Upper lobe of right lung (tissue), 1 donor: ENCODE data around the gene DUSP10. TPM values are rescaled to one million over a fixed set of nuclear protein-coding genes. Genes with fewer than 3 reads are reported as not detected.

Experiments used
- ATAC-seq: fragments of 200-7000 bp; cut with Tn5 transposase; one replicate; pipeline ENCODE4 v1.9.1; 2020; ENCODE audit warnings: mild to moderate bottlenecking, moderate library complexity
- DNase-seq: peaks from one replicate; pipeline ENCODE4 v3.0.0-alpha.2; 2020
- H3K27ac ChIP-seq: fragments of 200-600 bp; one replicate; pipeline ENCODE4 v1.8.0; 2022
- H3K27me3 ChIP-seq: fragments of 200-600 bp; one replicate; pipeline ENCODE4 v1.8.0; 2022; ENCODE audit warnings: mild to moderate bottlenecking
- H3K36me3 ChIP-seq: fragments of 200-600 bp; one replicate; pipeline ENCODE4 v1.8.0; 2022
- H3K4me1 ChIP-seq: fragments of 200-600 bp; one replicate; pipeline ENCODE4 v1.8.0; 2022
- H3K4me3 ChIP-seq: fragments of 200-600 bp; one replicate; pipeline ENCODE4 v1.8.0; 2022; ENCODE audit warnings: mild to moderate bottlenecking
- H3K9me3 ChIP-seq: fragments of 200-600 bp; one replicate; pipeline ENCODE4 v1.8.0; 2022
- intact Hi-C: fragments of 100-400 bp; cut with DNase I; formaldehyde crosslinking; loops from one replicate; pipeline ENCODE4 v1.11.0; 2022
- total RNA-seq: library from RNA; stranded (reverse); fragmentation: NEBNext Ultra II Directional; extraction: Animal tissue kit (Norgen Biotek cat#: 25700); gene quantifications from one replicate; pipeline ENCODE4 v1.2.1, GENCODE V29; 2021
- TF ChIP-seq, protein P1 (sequence below): fragments of 200-600 bp; IDR thresholded peaks from one replicate; pipeline ENCODE4 v1.8.0; 2022; ENCODE audit warnings: antibody characterized with exemption
- donor health status: DM: no; HTN: yes; CAD: no; lungs with severe emphysema.

The DUSP10 gene
- total RNA-seq, 1 donor from 2014 or later, result 8.2 TPM

DNA sequence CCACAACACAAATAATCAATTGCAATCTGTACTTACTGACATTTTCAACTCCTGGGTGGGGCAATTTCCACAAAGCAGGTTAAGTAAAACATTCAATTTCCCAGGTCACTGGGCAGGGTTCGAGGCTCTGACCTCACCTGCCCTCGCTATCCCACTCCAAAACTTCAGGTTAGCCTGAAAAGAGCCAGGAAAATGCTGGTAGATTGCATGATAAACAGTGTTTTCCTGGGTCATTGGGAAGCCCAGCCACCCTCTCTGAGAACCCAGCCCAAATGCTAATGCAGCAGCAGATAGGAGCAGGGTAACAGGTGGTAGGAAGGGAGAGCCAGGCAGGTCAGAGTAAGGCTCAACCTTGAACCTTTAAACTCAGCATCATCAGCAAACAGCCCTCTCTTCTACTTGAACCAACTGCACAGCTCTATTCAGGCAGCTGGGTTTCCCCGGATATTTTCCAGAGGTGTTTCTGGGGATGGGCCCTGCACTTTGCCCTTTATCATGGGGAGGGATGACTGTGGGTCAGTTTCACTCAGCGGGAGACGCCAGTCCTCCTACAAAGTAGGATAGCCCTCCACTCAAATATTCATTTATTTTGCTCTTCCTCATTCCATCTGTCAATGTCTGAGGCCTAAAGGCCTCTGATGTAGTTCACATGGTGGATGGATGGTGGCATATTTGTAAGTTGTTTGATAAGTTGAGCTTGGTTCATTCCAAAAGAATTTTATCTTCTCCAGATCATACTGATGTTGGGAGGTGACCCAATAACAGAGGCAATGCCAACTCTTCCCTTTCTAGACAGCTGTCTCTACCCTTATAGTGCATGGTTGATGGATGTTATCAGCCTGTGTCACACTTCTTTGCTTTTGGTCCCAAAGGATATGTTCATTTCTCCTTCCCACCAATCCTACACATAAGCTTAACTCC lies 65.7 kb downstream of the DUSP10 start:
- no peak overlapping the region for H3K4me3 ChIP-seq
- TF ChIP-seq, protein P1, sequence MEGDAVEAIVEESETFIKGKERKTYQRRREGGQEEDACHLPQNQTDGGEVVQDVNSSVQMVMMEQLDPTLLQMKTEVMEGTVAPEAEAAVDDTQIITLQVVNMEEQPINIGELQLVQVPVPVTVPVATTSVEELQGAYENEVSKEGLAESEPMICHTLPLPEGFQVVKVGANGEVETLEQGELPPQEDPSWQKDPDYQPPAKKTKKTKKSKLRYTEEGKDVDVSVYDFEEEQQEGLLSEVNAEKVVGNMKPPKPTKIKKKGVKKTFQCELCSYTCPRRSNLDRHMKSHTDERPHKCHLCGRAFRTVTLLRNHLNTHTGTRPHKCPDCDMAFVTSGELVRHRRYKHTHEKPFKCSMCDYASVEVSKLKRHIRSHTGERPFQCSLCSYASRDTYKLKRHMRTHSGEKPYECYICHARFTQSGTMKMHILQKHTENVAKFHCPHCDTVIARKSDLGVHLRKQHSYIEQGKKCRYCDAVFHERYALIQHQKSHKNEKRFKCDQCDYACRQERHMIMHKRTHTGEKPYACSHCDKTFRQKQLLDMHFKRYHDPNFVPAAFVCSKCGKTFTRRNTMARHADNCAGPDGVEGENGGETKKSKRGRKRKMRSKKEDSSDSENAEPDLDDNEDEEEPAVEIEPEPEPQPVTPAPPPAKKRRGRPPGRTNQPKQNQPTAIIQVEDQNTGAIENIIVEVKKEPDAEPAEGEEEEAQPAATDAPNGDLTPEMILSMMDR, result no peak
- H3K36me3 ChIP-seq, result no peaks in the 10 kb centered on the region
- H3K9me3 ChIP-seq, result no peaks in the 10 kb centered on the region
- intact Hi-C loops, result no loop called here
- ATAC-seq (no peak), DNase-seq (no peak)
- no peak overlapping the region for H3K27ac ChIP-seq
- no peaks in the 10 kb centered on the region for H3K4me1 ChIP-seq
- no peaks in the 10 kb centered on the region for H3K27me3 ChIP-seq

DNA sequence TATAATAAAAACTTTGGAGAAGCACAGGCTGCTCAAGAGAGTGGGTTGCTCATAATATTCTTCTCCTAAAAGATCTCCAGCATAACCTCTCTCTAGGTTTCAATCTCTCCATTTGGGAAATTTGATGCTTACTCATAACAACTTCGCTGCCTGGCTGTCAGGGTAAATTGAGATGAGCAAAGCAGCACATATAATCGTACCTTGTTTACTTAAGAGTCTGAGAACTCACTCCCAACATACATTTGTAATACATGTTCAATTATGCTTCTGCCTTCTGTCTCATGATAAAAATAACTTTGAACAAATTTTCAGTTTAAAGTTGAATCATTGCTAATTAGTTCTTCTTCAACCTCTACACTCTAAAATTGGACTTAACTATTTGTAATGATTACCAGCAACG lies 68.9 kb downstream of the DUSP10 start:
- Histone ChIP-seq H3K36me3 (no peaks in the 10 kb centered on the region), H3K27me3 (no peaks in the 10 kb centered on the region), H3K9me3 (no peaks in the 10 kb centered on the region), H3K27ac (no peak overlapping the region), H3K4me1 (no peaks in the 10 kb centered on the region), H3K4me3 (no peak overlapping the region)
- TF ChIP-seq, protein P1, result no peak
- ATAC-seq (no peak), DNase-seq (no peak)
- intact Hi-C loops, result no loop called here

DNA sequence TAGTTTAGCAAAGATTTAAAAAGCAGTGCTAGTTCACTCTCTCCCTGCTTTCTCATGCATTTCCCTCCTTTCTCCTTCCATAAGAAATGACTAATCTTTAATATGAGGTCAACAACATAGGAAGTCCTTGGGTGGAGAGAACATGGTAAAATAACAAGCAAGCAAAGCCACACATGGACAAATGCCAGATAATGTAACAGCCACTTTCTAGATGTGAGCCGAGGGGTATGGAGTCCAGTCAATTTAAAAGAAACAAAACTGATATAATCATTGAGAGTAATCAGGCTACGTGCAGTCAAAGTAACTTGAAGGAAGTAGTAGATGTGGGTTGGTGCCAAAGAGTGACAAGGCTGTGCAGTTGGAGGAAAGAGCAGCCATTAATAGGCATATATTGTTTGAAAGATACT lies 69.6 kb downstream of the DUSP10 start:
- TF ChIP-seq, protein P1, result no peak
- intact Hi-C loops, result no loop called here
- DNase-seq (no peak), ATAC-seq (no peak)
- Histone ChIP-seq H3K4me1 (no peaks in the 10 kb centered on the region), H3K36me3 (no peaks in the 10 kb centered on the region), H3K27ac (no peak overlapping the region), H3K27me3 (no peaks in the 10 kb centered on the region), H3K4me3 (no peak overlapping the region), H3K9me3 (no peaks in the 10 kb centered on the region)

DNA sequence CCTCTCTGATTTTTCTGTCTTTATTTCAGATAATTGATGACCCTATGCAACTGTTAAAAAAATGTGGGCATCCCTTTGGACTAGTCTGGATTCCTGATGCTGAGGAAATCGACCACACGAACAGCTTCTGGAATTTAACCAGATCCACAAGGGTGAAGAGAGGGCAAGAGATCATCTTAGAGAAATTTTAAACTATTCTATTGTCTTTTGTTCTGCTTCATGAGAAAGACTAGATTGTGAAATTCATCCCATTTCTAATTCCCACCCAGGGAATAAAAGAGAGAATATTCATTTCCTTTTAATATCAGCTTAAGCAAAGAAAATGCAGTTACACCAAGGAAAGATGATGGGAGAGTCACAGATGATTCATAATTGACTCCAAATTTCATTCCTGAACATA lies 71.8 kb downstream of the DUSP10 start:
- Histone ChIP-seq H3K27me3 (no peaks in the 10 kb centered on the region), H3K4me3 (no peak overlapping the region), H3K9me3 (no peaks in the 10 kb centered on the region), H3K4me1 (no peaks in the 10 kb centered on the region), H3K36me3 (no peaks in the 10 kb centered on the region), H3K27ac (no peak overlapping the region)
- DNase-seq (no peak), ATAC-seq (no peak)
- intact Hi-C loops, result no loop called here
- TF ChIP-seq, protein P1, result no peak

GRCh38 chr1:221669441-221669840 lies 72.4 kb downstream of the DUSP10 start:
- no peaks in the 10 kb centered on the region for H3K9me3 ChIP-seq
- ATAC-seq (no peak), DNase-seq (no peak)
- intact Hi-C loops, result no loop called here
- no peak overlapping the region for H3K27ac ChIP-seq
- TF ChIP-seq, protein P1, result no peak
- H3K36me3 ChIP-seq, result no peaks in the 10 kb centered on the region
- no peaks in the 10 kb centered on the region for H3K27me3 ChIP-seq
- H3K4me3 ChIP-seq, result no peak overlapping the region
- H3K4me1 ChIP-seq, result no peaks in the 10 kb centered on the region
